NCI-H146 treated with DMSO at 0.1 percent for 48 hours (cell line): ENCODE measurements around the gene FAM187B.

ENCODE experiments used
- DNase-seq: peaks from one replicate; lab custom pipeline; 2025; ENCODE audit not compliant: unreplicated experiment; lab: John Stamatoyannopoulos, UW

FAM187B gene

DNA sequence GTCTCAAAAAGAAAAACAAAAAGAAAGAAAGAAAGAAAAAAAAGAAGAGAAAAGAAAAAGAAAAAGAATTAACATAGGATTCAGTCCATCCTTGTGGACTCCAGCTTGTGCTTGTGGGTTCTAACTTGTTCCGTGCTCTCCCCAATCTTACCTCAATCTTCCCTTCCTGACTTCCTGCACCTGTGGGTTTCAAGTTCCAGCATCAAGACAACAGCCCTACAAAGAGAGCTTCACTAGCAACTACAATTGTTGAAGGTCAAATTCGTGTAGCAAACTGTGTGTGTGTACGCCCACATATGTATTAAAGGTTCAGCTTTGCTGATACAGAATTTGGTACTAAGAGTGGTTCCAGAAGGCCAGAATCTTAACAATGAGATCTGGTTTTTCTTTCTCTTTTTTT is 48.7 kb downstream of the FAM187B start:
- DNase-seq, result no peak

DNA sequence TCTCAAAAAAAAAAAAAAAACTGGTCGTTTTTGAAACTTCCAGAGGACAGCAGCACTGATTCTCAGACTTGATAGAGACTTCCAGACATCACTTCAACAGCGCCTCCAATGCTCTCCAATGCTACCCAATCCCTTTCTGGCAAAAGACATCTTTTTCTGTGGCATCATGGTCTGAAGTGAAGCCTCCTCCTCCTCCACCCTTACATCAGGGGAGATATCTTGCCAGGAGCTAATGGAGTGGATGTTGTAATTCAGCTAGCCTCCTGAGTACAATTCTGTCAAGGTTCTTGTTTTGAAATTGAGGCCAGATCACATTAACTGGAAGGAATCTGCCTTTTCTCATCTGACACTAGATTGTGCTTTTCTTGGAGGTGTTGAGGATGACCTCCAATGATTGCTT is 49.8 kb downstream of the FAM187B start:
- DNase-seq, result no peak

- no peak for DNase-seq
These were observed 50.9 kb downstream of the FAM187B start for GRCh38 chr19:35177377-35178274.

GRCh38 chr19:35176181-35176570 is 52.4 kb downstream of the FAM187B start:
- DNase-seq, result no peak
